Endothelial cell of umbilical vein (primary cell): ENCODE data around the gene CTU1. TPM values are rescaled to one million over a fixed set of nuclear protein-coding genes. Genes with fewer than 3 reads are reported as not detected.

Source experiments
- BruUV-seq: library from RNA; stranded (reverse); fragments of 400-500 nt; replicated peaks from 2 replicates; lab custom pipeline; 2021; lab: Mats Ljungman, UMichigan
- CTCF ChIA-PET: fragments of 300-600, 350-600 bp; sonication (Branson Sonifier 250); formaldehyde crosslinking; loops from one replicate; lab custom pipeline; 2021; ENCODE audit warnings: antibody characterized with exemption, inconsistent platforms; lab: Charles Lee
- POLR2A ChIA-PET: fragments of 300-600, 350-600 bp; sonication (Branson Sonifier 250); formaldehyde crosslinking; loops from one replicate; lab custom pipeline; 2021; ENCODE audit warnings: antibody characterized with exemption, inconsistent platforms; lab: Charles Lee
- DNase-seq: peaks from one replicate; pipeline ENCODE4 v3.0.0-alpha.2; 2011; ENCODE audit warnings: low read depth, low spot score
- FAIRE-seq: peaks from 2 replicates; lab custom pipeline; 2011; peaks lifted over from hg19 to GRCh38; lab: Jason Lieb, UNC
- H2AFZ ChIP-seq: 2 replicates; pipeline ENCODE4 v1.6.0; 2012; ENCODE audit warnings: low read depth, low read length, control low read depth, inconsistent platforms
- H3K27ac ChIP-seq: 2 replicates; pipeline ENCODE4 v1.5.1; 2011; ENCODE audit warnings: low read depth, mild to moderate bottlenecking, control low read depth, low read length, moderate library complexity; ENCODE audit not compliant: insufficient read depth
- H3K27me3 ChIP-seq, 2 experiments: 2 replicates each; pipeline versions ENCODE4 v1.6.0 to v1.6.1; 2011; ENCODE audit warnings: low read length in 2 of 2, mixed read lengths in 1 of 2; ENCODE audit not compliant: control insufficient read depth in 2 of 2, insufficient read depth in 2 of 2
- H3K36me3 ChIP-seq, 2 experiments: 2 replicates in 1 of 2; 3 replicates in 1 of 2; pipeline ENCODE4 v1.5.1; 2011; ENCODE audit warnings: low read length in 2 of 2, mild to moderate bottlenecking in 1 of 2, moderate library complexity in 1 of 2; ENCODE audit not compliant: control insufficient read depth in 2 of 2, insufficient read depth in 2 of 2; ENCODE audit errors: extremely low read depth in 1 of 2
- H3K4me1 ChIP-seq: 3 replicates; pipeline ENCODE4 v1.5.1; 2011; ENCODE audit warnings: mild to moderate bottlenecking, low read length; ENCODE audit not compliant: control insufficient read depth, insufficient read depth; ENCODE audit errors: extremely low read depth
- H3K4me2 ChIP-seq: 2 replicates; pipeline ENCODE4 v1.6.1; 2011; ENCODE audit warnings: low read length, control low read depth, mixed read lengths; ENCODE audit not compliant: insufficient read depth
- H3K4me3 ChIP-seq, 3 experiments: fragments of 200-600 bp in 1 of 3; sonication (generic), shearing (Covaris generic) in 1 of 3; replicated peaks in 1 of 3; 2 replicates each; pipeline ENCODE4 v1.5.1; 2011 to 2016; ENCODE audit warnings: control low read depth in 3 of 3, low read length in 3 of 3, mild to moderate bottlenecking in 2 of 3, inconsistent platforms in 1 of 3, low read depth in 1 of 3, moderate library complexity in 1 of 3; ENCODE audit not compliant: insufficient read depth in 1 of 3
- H3K79me2 ChIP-seq: 2 replicates; pipeline ENCODE4 v1.6.0; 2012; ENCODE audit warnings: low read length, inconsistent platforms; ENCODE audit not compliant: control insufficient read depth, insufficient read depth
- H3K9ac ChIP-seq: replicated peaks from 2 replicates; pipeline ENCODE3; 2011; ENCODE audit warnings: low read length, control low read depth; ENCODE audit not compliant: insufficient read depth; ENCODE audit errors: extremely low read depth
- H3K9me1 ChIP-seq: replicated peaks from 3 replicates; pipeline ENCODE4 v1.6.0; 2011; ENCODE audit warnings: mild to moderate bottlenecking, low read length; ENCODE audit not compliant: control insufficient read depth, insufficient read depth; ENCODE audit errors: extremely low read depth
- H3K9me3 ChIP-seq: replicated peaks from 2 replicates; pipeline ENCODE4 v1.5.1; 2012; ENCODE audit warnings: low read length, inconsistent platforms; ENCODE audit not compliant: control insufficient read depth, insufficient read depth
- H4K20me1 ChIP-seq: replicated peaks from 2 replicates; pipeline ENCODE3; 2011; ENCODE audit warnings: mild to moderate bottlenecking, low read length; ENCODE audit not compliant: control insufficient read depth, insufficient read depth; ENCODE audit errors: extremely low read depth
- EZH2 ChIP-seq: IDR thresholded peaks from 2 replicates; pipeline ENCODE4 v1.6.1; 2012; ENCODE audit warnings: borderline replicate concordance, low read depth, mild to moderate bottlenecking, moderate library complexity, low read length, inconsistent platforms; ENCODE audit not compliant: severe bottlenecking
- FOS ChIP-seq: IDR thresholded peaks from 2 replicates; pipeline ENCODE4 v1.6.1; 2011; ENCODE audit warnings: mild to moderate bottlenecking, low read length, moderate library complexity, borderline replicate concordance; ENCODE audit not compliant: insufficient read depth
- GATA2 ChIP-seq: IDR thresholded peaks from 2 replicates; pipeline ENCODE4 v1.7.0; 2011; ENCODE audit warnings: low read depth, mild to moderate bottlenecking, moderate library complexity, mixed read lengths, low read length; ENCODE audit not compliant: insufficient read length, insufficient read depth
- JUN ChIP-seq: IDR thresholded peaks from 2 replicates; pipeline ENCODE4 v1.6.1; 2011; ENCODE audit warnings: borderline replicate concordance, low read depth; ENCODE audit not compliant: insufficient read length, insufficient read depth
- MYC ChIP-seq: IDR thresholded peaks from one replicate; pipeline ENCODE4 v1.6.1; 2011; ENCODE audit warnings: mild to moderate bottlenecking, low read depth, low read length
- POLR2A ChIP-seq: IDR thresholded peaks from 2 replicates; pipeline ENCODE4 v1.6.1; 2012; ENCODE audit warnings: low read depth, mild to moderate bottlenecking, control low read depth, low read length
- POLR2AphosphoS5 ChIP-seq: IDR thresholded peaks from 2 replicates; pipeline ENCODE4 v1.6.1; 2012; ENCODE audit warnings: low read depth, mild to moderate bottlenecking, control low read depth, low read length, moderate library complexity; ENCODE audit not compliant: insufficient read depth
- dilution Hi-C: fragments of 300-500 bp; cut with MboI; formaldehyde crosslinking; loops from one replicate; pipeline ENCODE4 v1.15.0; 2019; ENCODE audit warnings: low sequenced_read_pairs; ENCODE audit not compliant: extremely low pct_ligation_motif_present
- intact Hi-C: fragments of 100-400 bp; cut with micrococcal nuclease; formaldehyde crosslinking; loops from one replicate; pipeline ENCODE4 v1.10.0; 2022
- polyA plus RNA-seq, 4 experiments: library from polyadenylated mRNA; depleted of rRNA in 3 of 4; stranded (reverse) in 3 of 4; unstranded in 1 of 4; fragments of >200 nt; gene quantifications; 2 replicates each; pipeline versions ENCODE4 v1.2.1 to v1.2.3, GENCODE V29; 2011 to 2012; ENCODE audit warnings: missing spikeins in 1 of 4
- total RNA-seq: library from RNA; stranded (reverse); gene quantifications from 2 replicates; pipeline ENCODE4 v1.2.3, GENCODE V29; 2021
- TF ChIP-seq, protein P1 (sequence below), 2 donors: IDR thresholded peaks; 1 replicate in 1 of 2; 2 replicates in 1 of 2; pipeline ENCODE4 v1.5.1; 2011; ENCODE audit warnings: low read length in 2 of 2, mild to moderate bottlenecking in 2 of 2, moderate library complexity in 2 of 2, control low read depth in 1 of 2, inconsistent platforms in 1 of 2, low read depth in 1 of 2; ENCODE audit not compliant: insufficient read depth in 1 of 2; ENCODE audit errors: extremely low read depth in 1 of 2
- TF ChIP-seq, protein P2 (sequence below): IDR thresholded peaks from 2 replicates; pipeline ENCODE4 v1.6.1; 2011; ENCODE audit not compliant: insufficient read depth, insufficient read length

CTU1 gene
- total and polyA plus RNA-seq, 2 donors (not counting 3 experiments of a cell fraction or from before 2014, with no cell fraction given) = 6.1 to 8.7 TPM

DNA sequence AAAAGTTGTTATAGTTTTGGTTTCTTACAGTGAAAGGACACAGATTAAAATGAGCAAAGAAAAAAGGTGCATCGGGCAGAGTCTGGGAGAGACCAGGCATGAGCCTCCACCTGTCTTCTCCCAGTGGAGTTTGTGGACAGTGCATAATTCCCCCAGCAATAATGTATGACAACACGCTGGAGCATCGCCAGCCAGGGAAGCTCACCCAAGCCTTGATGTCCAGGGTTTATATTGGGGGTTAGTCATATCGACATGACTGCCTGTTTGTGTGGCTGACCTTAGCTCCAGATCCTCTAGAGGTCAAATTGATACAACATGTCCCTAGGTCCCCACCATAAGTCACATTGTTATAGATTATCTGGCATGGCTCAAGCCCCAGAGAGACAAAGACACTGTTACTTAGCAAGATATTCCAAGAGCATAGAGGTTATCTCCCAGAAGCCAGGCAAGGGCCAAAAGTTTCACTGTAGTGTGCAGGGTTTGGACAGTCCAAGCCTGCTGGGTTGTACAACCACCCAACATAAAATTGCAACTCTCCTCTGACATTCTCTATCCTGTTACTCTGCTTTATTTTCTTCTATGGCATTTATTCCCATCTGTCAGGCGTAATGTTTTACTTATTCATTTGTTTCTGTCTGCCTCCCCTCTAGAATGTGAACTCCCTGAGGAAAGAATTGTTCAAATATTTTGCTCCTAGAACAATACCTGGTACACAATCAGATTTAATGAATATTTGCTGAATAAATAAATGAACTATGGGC, 37.7 kb downstream of the CTU1 start:
- ChIA-PET CTCF (no interaction called here), POLR2A (no interaction called here)
- Histone ChIP-seq H3K4me2 (no peak overlapping the region), H3K9me1 (no peaks in the 10 kb centered on the region), H3K9me3 (no peaks in the 10 kb centered on the region), H3K79me2 (no peaks in the 10 kb centered on the region), H4K20me1 (no peaks in the 10 kb centered on the region), H3K27me3 (no peaks in the 10 kb centered on the region), H3K4me1 (no peaks in the 10 kb centered on the region), H3K27ac (no peak overlapping the region), H2AFZ (no peak overlapping the region), H3K36me3 (no peaks in the 10 kb centered on the region), H3K4me3 (no peak overlapping the region), H3K9ac (no peak overlapping the region)
- DNase-seq (no peak), FAIRE-seq (no peak)
- dilution Hi-C loops (no loop called here), intact Hi-C loops (no loop called here)
- BruUV-seq = no TSS peak
- TF ChIP-seq, protein P1, sequence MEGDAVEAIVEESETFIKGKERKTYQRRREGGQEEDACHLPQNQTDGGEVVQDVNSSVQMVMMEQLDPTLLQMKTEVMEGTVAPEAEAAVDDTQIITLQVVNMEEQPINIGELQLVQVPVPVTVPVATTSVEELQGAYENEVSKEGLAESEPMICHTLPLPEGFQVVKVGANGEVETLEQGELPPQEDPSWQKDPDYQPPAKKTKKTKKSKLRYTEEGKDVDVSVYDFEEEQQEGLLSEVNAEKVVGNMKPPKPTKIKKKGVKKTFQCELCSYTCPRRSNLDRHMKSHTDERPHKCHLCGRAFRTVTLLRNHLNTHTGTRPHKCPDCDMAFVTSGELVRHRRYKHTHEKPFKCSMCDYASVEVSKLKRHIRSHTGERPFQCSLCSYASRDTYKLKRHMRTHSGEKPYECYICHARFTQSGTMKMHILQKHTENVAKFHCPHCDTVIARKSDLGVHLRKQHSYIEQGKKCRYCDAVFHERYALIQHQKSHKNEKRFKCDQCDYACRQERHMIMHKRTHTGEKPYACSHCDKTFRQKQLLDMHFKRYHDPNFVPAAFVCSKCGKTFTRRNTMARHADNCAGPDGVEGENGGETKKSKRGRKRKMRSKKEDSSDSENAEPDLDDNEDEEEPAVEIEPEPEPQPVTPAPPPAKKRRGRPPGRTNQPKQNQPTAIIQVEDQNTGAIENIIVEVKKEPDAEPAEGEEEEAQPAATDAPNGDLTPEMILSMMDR (IDR thresholded peaks at IDR 0.05; ENCODE audit: extremely low read depth in 1 of 2, insufficient read depth in 1 of 2, low read depth in 1 of 2, low read length in 2 of 2) = no peak
- TF ChIP-seq GATA2 (no peak), MYC (no peak), POLR2A (no peak), EZH2 (no peak), JUN (no peak), POLR2AphosphoS5 (no peak), FOS (no peak)
- TF ChIP-seq, protein P2, sequence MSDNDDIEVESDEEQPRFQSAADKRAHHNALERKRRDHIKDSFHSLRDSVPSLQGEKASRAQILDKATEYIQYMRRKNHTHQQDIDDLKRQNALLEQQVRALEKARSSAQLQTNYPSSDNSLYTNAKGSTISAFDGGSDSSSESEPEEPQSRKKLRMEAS = no peak
